GM21381 (cell line): ENCODE data around the gene HCFC1R1.

Experiments used
- ATAC-seq: cut with Tn5 transposase; IDR thresholded peaks from one replicate; pipeline ENCODE4 v1.9.1; 2021; ENCODE audit warnings: mild to moderate bottlenecking, moderate library complexity; ENCODE audit not compliant: unreplicated experiment

HCFC1R1 gene

GRCh38 chr16:3035972-3036725, 12.4 kb upstream of the HCFC1R1 start:
- ATAC-seq = no peak

DNA sequence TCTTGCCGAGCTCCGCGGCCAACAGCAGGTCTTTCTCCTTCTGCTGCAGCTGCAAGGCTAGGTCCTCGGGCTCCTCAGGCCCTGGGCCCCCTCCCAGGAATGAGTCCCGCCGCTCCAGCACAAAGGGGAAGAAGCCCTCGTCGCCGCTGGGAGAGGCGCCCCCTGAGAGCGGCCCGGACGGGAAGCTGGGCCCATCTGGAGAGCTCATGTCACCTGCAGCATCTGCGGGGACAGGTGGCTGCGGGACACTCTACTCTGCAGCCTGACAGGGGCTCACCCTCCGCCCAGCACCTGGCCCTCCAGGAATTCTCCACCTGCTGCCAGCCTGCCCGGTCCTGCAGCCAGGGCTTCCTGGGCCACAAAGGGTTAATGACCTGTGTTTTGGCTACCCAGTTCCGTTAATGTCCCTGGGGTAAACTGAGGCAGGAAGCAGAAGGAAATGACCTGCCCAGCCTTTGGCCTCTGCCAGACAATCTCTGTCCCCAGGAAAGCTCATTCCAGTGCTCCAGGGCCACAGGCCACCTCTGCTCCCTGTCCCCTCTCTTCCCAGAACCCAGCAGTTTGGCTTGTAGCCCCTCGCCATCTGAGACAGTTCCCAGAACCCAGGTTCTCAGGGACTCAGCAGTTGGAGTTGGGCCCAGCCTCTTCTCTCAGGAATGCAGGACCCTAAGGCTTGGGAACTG, 11.7 kb upstream of the HCFC1R1 start:
- no peak for ATAC-seq

GRCh38 chr16:3032624-3033023, 8.9 kb upstream of the HCFC1R1 start:
- ATAC-seq = no peak

- no peak for ATAC-seq
These were observed 6.8 kb upstream of the HCFC1R1 start for GRCh38 chr16:3030222-3031212.

DNA sequence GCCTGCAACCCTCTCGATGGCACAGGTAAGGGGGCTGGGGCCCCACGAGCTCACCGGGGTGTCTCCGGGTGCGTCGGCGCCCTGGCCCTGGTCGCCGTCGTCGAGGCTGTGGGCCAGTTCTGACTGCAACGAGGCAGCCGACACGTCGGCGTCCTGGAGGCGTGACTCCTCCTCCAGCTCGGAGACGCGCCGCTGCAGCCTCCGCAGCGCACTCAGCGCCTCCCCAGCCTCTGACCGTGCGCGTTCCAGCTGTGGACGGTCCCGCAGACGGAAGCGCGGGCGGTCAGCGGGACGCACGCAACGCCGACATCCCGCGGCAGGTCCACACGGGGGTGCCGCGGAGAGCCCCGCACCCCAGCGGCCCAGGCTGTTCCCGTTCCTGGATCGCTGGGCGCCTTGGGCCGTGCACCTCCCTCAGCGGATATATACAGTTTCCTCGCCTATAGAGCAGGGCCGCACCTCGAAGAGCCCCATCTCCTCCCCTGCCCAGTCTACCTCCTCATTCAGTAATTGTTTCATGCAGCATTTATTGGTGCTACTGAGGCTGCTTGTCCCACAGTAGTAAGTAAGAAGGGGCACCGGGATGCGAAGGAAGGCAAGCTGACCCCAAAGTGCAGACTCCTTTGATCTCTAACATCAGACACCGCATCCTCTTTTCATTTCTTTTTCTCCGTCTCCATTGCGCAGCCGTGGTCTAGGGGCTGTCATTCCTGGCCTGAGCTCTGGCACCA, 5.9 kb upstream of the HCFC1R1 start:
- no peak for ATAC-seq

GRCh38 chr16:3028716-3029319, 5.1 kb upstream of the HCFC1R1 start:
- no peak for ATAC-seq

DNA sequence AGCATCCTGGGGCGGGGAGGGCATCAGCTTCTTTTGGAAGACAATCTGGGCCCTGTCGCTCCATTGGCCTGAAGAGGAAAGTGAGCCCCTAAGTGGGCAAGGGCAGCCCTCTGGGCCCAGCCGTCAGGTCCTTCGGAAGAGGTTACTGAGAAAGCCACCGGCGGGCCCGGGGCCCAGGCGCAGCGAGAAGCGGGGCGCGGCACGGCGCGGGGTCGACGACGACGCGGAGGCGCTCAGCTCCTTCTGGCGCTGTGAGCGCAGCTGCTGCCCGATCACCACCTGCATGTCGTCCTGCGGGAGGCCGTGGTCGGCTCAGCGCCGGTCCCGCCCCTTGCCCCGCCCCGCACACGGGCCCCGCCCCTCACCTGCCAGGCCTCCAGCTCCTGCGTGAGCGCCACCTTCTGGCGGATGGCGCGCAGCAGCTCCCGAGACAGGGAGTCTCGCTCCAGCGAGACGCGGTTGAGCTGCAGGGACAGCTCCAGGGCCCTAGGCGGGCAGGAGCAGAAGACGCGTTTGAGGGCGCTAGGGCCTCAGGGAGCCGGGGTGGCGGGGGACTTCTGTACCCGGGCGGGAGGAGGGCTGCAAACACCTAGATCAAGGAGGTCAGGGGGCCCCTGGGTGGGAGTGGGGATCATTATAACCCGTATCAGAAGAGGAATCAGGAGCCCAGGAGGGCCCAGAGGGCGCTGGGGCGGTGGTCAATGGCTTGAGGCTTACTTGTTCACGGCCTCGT, 4.4 kb upstream of the HCFC1R1 start:
- ATAC-seq = no peak

GRCh38 chr16:3027489-3027795, 3.7 kb upstream of the HCFC1R1 start:
- no peak for ATAC-seq

DNA sequence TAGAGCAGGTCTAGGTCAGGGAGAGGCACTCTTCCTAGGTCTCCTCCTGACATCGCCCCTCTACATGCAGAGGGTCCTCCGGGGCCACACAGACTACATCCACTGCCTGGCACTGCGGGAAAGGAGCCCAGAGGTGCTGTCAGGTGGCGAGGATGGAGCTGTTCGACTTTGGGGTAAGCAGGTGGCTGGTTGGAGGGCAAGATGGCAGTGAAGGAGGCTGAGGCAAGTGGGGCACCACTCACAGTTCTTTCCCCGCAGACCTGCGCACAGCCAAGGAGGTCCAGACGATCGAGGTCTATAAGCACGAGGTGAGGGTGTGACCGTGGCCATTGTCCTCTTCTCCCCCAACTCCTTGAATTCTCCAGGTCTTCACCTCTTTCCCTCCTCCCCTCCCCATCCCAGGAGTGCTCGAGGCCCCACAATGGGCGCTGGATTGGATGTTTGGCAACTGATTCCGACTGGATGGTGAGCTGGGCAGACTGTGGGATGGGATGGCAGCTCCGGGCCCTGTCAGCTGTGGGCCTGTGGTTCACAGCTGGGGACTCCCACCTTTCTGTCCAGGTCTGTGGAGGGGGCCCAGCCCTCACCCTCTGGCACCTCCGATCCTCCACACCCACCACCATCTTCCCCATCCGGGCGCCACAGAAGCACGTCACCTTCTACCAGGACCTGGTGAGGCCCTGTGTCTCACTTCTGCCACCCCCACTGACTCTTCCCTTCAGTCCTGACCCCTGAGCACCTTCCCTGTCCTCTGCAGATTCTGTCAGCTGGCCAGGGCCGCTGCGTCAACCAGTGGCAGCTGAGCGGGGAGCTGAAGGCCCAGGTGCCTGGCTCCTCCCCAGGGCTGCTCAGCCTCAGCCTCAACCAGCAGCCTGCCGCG, 3.1 kb upstream of the HCFC1R1 start:
- no peak for ATAC-seq

DNA sequence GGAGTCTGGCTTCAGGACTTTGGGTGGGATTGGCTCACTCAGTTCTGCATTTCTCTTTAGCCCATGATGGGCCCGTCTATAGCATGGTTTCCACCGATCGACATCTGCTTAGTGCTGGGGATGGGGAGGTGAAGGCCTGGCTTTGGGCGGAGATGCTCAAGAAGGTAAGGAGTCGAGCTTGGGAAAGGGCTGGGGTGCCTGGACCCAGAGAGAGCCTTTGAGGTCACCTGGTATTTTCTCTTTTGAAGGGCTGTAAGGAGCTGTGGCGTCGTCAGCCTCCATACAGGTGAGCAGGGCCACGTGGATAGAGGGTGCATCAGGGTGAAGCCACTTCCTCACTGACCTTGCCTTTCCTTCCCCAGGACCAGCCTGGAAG, 2.2 kb upstream of the HCFC1R1 start:
- ATAC-seq = no peak

DNA sequence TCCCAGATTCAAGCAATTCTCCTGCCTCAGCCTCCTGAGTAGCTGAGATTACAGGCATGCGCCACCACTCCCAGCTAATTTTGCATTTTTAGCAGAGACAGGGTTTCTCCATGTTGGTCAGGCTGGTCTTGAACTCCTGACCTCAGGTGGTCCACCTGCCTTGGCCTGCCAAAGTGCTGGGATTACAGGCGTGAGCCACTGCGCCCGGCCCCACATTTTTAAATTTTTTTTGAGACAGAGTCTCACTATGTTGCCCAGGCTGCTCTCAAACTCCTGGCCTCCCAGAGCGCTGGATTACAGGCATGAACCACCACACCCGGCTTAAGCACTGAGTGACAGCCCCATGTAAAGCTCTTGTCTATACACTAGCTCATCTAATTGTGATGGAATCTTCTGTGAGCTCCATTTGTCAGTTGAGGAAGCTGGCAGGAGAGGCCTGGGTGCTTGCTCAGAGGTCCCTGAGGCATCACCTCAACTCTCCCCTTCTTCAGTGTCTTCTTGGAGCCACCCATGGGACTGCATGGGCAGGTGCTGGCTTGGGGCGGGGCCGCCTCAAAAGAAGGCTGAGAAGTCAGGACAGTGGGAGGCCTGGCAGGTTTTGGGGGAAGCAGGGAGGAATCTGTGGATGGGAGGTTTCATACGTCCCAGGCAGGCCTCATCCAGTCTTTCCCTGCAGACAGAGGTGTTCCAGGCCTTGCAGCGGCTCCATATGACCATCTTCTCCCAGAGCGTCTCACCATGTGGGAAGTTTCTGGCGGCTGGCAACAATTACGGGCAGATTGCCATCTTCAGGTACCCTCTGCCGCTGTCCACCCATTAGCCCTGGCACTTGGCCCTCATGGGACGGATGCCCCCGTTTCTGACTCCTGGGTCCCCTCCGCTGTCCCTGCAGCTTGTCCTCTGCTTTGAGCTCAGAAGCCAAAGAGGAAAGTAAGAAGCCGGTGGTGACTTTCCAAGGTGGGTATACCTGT, 1.6 kb upstream of the HCFC1R1 start:
- no peak for ATAC-seq

DNA sequence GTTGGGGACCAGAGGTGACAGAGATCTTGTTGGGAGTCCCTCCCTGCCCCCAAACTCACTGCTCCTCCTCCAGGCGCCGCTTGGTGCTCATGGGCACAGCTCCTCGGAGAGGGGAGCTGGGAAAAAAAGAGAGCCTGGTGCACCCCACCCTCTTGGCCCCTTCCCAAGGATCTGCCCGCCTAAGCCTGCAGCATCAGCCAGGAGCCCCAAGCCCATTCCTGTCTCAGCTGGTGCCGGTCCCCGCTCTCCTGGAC, 400 bp downstream of the HCFC1R1 start:
- ATAC-seq = no peak

GRCh38 chr16:3022684-3023414, 893 bp downstream of the HCFC1R1 start:
- no peak for ATAC-seq

- no peak for ATAC-seq
These were observed 1.5 kb downstream of the HCFC1R1 start for GRCh38 chr16:3022208-3022683.

- ATAC-seq = no peak
These were observed 2.1 kb downstream of the HCFC1R1 start for GRCh38 chr16:3021449-3022207.

- ATAC-seq = no peak
These were observed 2.9 kb downstream of the HCFC1R1 start for GRCh38 chr16:3020604-3021448.
